ENCODE results near the gene CAMK4.

CAMK4 gene

DNA sequence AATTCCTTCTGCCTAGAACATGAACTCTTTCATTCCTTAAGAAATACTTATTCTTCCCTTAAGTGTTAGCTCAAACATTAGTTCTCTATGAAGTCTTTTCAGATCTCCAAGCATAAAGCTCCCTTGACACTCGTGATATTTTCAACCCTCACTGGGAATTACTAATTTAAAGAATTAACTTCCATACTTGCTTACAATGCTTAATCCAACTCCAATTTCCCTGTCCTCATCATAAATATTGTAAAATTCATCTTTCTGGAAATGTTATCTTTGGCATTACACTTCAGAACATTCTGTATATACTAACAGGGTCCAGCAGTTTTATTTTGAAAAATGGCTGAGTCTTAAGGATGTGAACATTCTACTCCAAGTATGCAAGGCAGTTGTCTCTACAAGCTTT, 280.9 kb downstream of the CAMK4 start:
- no peaks in the 10 kb centered on the region for H3K27me3 ChIP-seq (ENCODE audit: insufficient read depth, low read length)
- no peak overlapping the region for H3K9ac ChIP-seq (ENCODE audit: low read depth, low read length)
- H3K27ac ChIP-seq (ENCODE audit: low read length): no peak overlapping the region
- H3K9me3 ChIP-seq (ENCODE audit: insufficient read depth, low read depth, low read length): no peaks in the 10 kb centered on the region
- no peak overlapping the region for H3K4me3 ChIP-seq (ENCODE audit: low read length)
- peaks cover 43% of the 10 kb centered on the region for H3K36me3 ChIP-seq (ENCODE audit: insufficient read depth, low read depth, low read length)
- peaks cover 11% of the 10 kb centered on the region; the same call in 1 of the 2 replicates for H3K4me1 ChIP-seq (ENCODE audit: insufficient read depth, low read length)

DNA sequence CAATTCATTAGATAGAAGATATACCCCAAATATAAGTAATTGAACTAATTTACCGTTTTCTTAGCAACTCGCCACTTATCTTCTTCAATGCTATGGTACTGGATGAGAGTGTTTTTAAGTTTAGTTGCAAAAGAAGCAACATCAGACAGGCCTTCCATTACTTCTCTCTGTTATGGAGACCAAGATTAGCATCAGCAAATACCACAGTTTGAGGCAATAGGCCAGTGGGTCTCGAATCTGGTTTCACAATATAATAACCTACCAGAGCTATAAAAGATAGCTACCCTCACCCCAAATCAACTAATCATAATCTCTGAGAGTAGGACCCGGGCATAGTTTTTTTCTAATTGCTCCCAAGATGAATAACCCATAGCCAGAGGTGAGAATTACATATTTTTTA, 283.1 kb downstream of the CAMK4 start:
- Histone ChIP-seq H3K36me3 (ENCODE audit: insufficient read depth, low read depth, low read length) (peaks cover 24% of the 10 kb centered on the region; the same call in 1 of the 2 replicates), H3K27me3 (ENCODE audit: insufficient read depth, low read length) (no peaks in the 10 kb centered on the region), H3K9me3 (ENCODE audit: insufficient read depth, low read depth, low read length) (no peaks in the 10 kb centered on the region), H3K4me3 (ENCODE audit: low read length) (no peak overlapping the region), H3K4me1 (ENCODE audit: insufficient read depth, low read length) (peaks cover 22% of the 10 kb centered on the region; the same call in 1 of the 2 replicates), H3K27ac (ENCODE audit: low read length) (no peak overlapping the region), H3K9ac (ENCODE audit: low read depth, low read length) (no peak overlapping the region)

DNA sequence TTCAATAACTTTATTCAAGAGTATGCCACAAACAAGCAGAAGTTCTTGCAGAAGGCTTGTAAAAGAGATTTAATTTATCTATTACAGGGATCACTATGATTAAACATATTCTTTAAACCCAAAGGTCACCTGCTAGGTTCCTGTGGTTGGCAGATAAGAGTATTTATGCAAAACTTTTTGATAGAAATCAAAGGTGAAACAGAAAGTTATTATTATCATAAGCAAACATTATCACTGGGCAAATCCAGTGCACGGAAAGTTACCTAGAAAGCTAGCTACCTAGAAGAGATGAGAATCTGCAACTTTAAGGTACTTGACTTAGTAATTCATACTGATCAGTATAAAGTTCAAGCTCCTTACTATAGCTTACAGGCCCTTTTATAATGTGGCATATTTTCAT, 284.9 kb downstream of the CAMK4 start:
- H3K9ac ChIP-seq (ENCODE audit: low read depth, low read length): no peak overlapping the region; the same call in 1 of the 2 replicates
- H3K27ac ChIP-seq (ENCODE audit: low read length): peak overlapping the region; percentile 14
- peak overlapping the region; percentile 94; the same call in 1 of the 2 replicates for H3K4me3 ChIP-seq (ENCODE audit: low read length)
- H3K27me3 ChIP-seq (ENCODE audit: insufficient read depth, low read length): no peaks in the 10 kb centered on the region
- H3K4me1 ChIP-seq (ENCODE audit: insufficient read depth, low read length): peaks cover 32% of the 10 kb centered on the region; the same call in 1 of the 2 replicates
- no peaks in the 10 kb centered on the region for H3K9me3 ChIP-seq (ENCODE audit: insufficient read depth, low read depth, low read length)
- peaks cover 18% of the 10 kb centered on the region; the same call in 1 of the 2 replicates for H3K36me3 ChIP-seq (ENCODE audit: insufficient read depth, low read depth, low read length)

DNA sequence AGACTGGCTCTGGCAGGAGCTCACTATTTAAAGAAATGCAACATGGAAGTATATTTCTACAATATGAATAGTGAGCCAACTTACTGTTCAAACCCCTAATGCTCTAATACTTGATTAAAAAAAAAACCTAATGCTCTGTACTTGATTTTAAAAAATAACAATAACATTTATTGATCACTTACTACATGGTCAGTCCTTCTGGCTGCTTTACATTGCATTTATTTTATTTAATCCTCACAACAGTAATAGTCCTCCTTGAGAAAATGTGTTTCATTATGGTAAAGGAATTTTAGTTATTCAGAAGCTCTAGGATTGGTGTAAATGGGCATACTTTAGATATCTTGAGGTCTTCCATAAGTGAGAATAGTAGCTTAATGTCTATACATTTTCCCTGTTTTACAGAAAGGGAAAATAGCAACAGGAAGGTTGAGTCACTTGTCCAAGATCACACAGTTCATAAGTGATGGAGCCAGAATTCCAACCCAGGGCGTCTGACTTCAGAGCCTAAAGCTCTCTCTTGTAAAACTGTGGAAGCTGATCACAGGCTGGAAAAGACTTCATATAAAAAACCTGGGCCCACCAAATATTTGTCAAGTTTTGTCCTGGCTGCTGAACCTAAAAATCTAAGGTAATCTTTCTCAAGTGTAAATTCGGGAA, 287.1 kb downstream of the CAMK4 start:
- no peaks in the 10 kb centered on the region for H3K36me3 ChIP-seq (ENCODE audit: insufficient read depth, low read depth, low read length)
- H3K4me1 ChIP-seq (ENCODE audit: insufficient read depth, low read length): peaks cover 34% of the 10 kb centered on the region; the same call in 1 of the 2 replicates
- H3K27ac ChIP-seq (ENCODE audit: low read length): peak overlapping the region; percentile 83

DNA sequence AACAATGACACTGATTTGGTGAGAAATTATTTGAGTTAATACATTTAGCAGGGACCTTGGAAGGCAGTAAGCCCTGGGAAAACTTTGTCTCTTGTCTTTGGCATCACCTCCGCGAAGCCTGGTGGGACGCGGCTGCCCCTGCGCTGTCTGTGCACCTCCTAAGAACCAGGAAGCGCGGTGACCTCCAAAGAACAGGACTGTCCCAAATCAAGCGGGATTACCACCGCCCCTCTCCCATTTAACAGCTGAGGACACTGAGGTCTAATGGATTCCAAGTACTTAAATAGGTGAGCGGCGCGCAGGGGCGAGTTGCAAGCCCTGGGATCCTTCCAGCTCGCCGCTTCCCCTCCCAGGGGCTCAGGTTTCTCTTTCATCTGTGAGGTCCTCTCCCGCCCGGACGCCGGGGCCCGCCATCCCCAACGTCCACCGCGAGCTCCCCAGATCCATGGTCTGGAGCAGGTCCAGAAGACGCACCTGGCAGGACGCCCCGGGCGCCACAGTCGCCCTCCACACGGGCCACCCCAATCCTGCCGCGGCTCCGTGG, 287.7 kb downstream of the CAMK4 start:
- Histone ChIP-seq H3K9ac (ENCODE audit: low read depth, low read length) (peak overlapping the region; percentile 89), H3K4me1 (ENCODE audit: insufficient read depth, low read length) (peaks cover 34% of the 10 kb centered on the region; the same call in 1 of the 2 replicates), H3K27me3 (ENCODE audit: insufficient read depth, low read length) (no peaks in the 10 kb centered on the region), H3K9me3 (ENCODE audit: insufficient read depth, low read depth, low read length) (no peaks in the 10 kb centered on the region), H3K4me3 (ENCODE audit: low read length) (peak overlapping the region; percentile 94), H3K27ac (ENCODE audit: low read length) (peak overlapping the region; percentile 83), H3K36me3 (ENCODE audit: insufficient read depth, low read depth, low read length) (no peaks in the 10 kb centered on the region)

More for the DNA sequence above, 287.1 kb downstream of the CAMK4 start:
- H3K27me3 ChIP-seq (ENCODE audit: insufficient read depth, low read length): no peaks in the 10 kb centered on the region
- H3K4me3 ChIP-seq (ENCODE audit: low read length): peak overlapping the region; percentile 94
- no peaks in the 10 kb centered on the region for H3K9me3 ChIP-seq (ENCODE audit: insufficient read depth, low read depth, low read length)
- H3K9ac ChIP-seq (ENCODE audit: low read depth, low read length): peak overlapping the region; percentile 89; the same call in 1 of the 2 replicates

DNA sequence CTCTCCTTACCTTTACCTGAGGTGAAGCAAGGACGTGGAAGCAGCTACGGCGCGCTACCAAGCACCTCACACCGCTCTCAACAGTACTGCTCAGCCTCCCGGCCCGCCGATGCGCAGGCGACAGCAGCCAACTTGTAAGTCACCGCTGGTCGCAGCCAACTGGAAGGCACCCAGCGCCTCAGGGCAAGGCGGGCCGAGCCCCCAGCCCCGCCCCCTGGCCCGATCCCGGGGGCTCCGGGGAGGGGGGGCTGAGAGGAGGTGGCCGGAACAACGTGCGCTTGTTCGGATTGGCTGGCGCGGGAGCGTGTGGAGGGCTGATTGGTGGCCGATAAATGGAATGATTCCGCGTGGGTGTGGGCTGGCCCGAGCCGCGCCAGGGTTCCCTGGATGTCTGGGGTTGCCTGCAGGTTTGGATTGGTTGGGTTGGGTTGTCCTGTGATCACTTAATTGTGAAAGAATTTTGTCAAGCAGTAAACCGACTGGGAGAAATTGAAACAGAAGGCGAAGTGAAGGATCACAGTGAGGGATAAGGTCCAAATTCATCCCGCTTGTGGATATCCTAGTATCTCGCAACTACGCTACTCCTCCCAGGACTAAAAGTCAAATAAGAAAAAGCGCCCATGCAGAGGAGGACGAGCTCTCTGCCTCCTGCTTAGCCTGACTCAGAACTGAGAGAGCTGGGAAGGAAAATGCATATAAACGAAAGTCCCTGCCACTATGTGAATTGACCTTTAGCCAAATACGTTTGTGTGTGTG, 288.4 kb downstream of the CAMK4 start, which contains the start of gene STARD4:
STARD4 (minus strand) TSS at position 161 of the 756 bp plus-strand sequence. CDS start 5,102 bp downstream, outside the sequence.
- Histone ChIP-seq H3K4me3 (ENCODE audit: low read length) (peak within 1 kb of the TSS; percentile 94), H3K9me3 (ENCODE audit: insufficient read depth, low read depth, low read length) (no peaks in the 10 kb centered on the region), H3K27me3 (ENCODE audit: insufficient read depth, low read length) (no peaks in the 10 kb centered on the region), H3K27ac (ENCODE audit: low read length) (peak within 1 kb of the TSS; percentile 98), H3K4me1 (ENCODE audit: insufficient read depth, low read length) (peaks cover 33% of the 10 kb centered on the region; the same call in 1 of the 2 replicates), H3K36me3 (ENCODE audit: insufficient read depth, low read depth, low read length) (no peaks in the 10 kb centered on the region), H3K9ac (ENCODE audit: low read depth, low read length) (peak within 1 kb of the TSS; percentile 92)

DNA sequence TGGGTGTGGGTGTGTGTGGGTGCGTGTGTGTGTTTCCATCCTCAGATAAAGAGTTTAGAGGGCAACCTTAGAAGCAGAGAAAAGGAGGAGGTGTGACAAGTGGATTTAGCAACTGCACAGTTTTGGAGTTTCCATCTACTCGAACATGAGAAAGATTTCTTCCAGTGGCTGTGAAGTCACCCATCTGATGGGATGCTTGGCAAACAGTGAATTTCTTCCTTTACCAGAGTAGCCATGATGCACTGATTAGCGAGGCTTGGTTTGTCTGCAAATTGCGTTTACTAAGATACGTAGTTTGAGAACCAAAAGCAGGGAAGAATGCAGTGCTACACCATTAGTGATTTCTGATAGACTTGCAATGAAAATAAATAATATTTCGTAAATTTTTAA, 288.9 kb downstream of the CAMK4 start:
- Histone ChIP-seq H3K27ac (ENCODE audit: low read length) (peak overlapping the region; percentile 98), H3K27me3 (ENCODE audit: insufficient read depth, low read length) (no peaks in the 10 kb centered on the region), H3K36me3 (ENCODE audit: insufficient read depth, low read depth, low read length) (no peaks in the 10 kb centered on the region), H3K4me1 (ENCODE audit: insufficient read depth, low read length) (peaks cover 30% of the 10 kb centered on the region; the same call in 1 of the 2 replicates), H3K4me3 (ENCODE audit: low read length) (peak overlapping the region; percentile 94), H3K9ac (ENCODE audit: low read depth, low read length) (peak overlapping the region; percentile 92; the same call in 1 of the 2 replicates), H3K9me3 (ENCODE audit: insufficient read depth, low read depth, low read length) (no peaks in the 10 kb centered on the region)

DNA sequence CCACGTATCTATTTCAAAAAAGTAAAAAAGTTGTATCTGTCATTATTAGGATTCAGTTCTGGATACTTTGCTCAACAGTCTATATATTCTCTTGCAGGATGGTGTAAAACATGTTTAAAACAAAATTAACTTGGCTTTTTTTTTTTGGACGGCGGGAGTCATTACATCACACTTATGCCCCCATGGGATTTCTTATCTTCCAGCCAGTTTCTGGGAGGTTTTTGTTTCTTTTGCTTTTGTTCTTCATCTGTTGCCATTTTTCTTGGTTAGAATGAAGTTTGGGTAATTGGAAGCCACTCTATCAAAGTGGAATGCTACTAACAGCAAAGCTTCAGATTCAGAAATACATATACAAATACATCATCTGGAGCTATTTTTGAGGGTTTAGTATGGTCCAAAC, 289.9 kb downstream of the CAMK4 start:
- Histone ChIP-seq H3K27me3 (ENCODE audit: insufficient read depth, low read length) (no peaks in the 10 kb centered on the region), H3K4me3 (ENCODE audit: low read length) (no peak overlapping the region), H3K9ac (ENCODE audit: low read depth, low read length) (peak overlapping the region; percentile 53; the same call in 1 of the 2 replicates), H3K36me3 (ENCODE audit: insufficient read depth, low read depth, low read length) (no peaks in the 10 kb centered on the region), H3K27ac (ENCODE audit: low read length) (no peak overlapping the region), H3K9me3 (ENCODE audit: insufficient read depth, low read depth, low read length) (no peaks in the 10 kb centered on the region), H3K4me1 (ENCODE audit: insufficient read depth, low read length) (peaks cover 30% of the 10 kb centered on the region; the same call in 1 of the 2 replicates)

DNA sequence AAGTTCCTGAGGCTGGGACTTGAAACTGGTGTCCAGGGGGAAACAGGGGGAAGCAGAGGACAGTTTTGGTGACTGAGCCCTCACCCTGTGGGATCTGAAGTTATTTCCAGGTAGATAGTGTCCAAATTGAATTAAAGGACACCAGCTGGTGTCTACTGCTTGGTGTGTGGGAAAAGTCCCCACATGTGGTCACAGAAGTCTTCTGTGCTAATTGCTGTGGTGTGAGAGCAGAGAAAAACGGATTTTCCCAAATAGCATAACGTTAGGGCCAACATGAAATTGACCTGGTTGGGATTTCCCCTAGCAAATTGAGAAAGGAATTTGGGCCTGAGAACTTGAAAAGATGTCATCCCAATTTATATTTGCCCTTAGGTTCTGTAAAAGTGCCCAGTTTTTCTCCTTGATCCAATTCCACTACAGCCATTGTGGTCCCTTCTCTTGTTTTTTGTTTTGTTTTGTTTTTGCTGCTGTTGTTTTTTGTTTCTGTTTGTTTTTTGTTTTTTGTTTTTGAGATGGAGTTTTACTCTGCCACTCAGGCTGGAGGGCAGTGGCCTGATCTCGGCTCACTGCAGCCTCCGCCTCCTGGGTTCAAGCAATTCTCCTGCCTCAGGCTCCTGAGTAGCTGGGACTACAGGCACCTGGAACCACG, 293.8 kb downstream of the CAMK4 start:
- Histone ChIP-seq H3K9ac (ENCODE audit: low read depth, low read length) (no peak overlapping the region), H3K36me3 (ENCODE audit: insufficient read depth, low read depth, low read length) (no peaks in the 10 kb centered on the region), H3K27ac (ENCODE audit: low read length) (no peak overlapping the region), H3K27me3 (ENCODE audit: insufficient read depth, low read length) (no peaks in the 10 kb centered on the region), H3K4me1 (ENCODE audit: insufficient read depth, low read length) (peaks cover 10% of the 10 kb centered on the region; the same call in 1 of the 2 replicates), H3K9me3 (ENCODE audit: insufficient read depth, low read depth, low read length) (no peaks in the 10 kb centered on the region), H3K4me3 (ENCODE audit: low read length) (no peak overlapping the region)

DNA sequence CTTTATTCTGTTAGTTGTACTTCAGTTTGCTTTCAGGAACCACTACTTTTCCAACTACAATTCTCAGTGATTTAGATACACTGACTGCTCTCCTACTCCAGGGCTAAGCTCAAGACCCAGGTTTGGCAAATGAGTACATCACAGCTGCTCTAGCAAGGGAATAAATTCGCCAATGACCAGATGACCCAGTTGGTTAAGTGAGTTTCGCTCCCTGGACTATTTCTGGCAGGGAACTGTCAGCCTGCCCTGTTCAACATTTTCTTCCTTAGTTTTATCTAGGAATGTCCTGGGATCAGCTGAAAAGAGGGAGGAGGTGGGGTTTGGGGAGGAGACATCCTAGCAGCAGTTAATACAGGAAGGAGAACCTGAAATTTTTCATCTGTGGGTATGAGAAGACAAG, 294.6 kb downstream of the CAMK4 start:
- no peaks in the 10 kb centered on the region for H3K27me3 ChIP-seq (ENCODE audit: insufficient read depth, low read length)
- no peaks in the 10 kb centered on the region for H3K9me3 ChIP-seq (ENCODE audit: insufficient read depth, low read depth, low read length)

DNA sequence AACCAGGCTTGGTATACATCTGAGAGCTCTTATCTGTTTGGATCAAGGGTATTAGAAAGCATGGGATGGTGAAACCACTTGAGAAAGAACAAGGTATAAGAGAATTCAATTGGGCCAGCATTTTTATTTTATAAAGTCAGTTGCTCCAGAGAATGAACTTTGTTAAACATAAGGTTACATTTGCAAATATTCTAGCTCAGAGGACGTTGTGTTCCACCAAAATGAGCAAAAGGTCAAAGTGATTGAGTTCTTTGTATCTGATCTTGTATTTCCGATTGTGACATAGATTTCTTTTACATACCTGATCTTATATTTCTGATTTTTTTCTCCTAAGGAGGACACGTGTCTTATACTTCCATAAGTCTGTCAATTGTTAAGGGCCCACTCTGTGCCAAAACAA, 296.7 kb downstream of the CAMK4 start:
- H3K4me1 ChIP-seq (ENCODE audit: insufficient read depth, low read length): no peaks in the 10 kb centered on the region
- no peaks in the 10 kb centered on the region for H3K27me3 ChIP-seq (ENCODE audit: insufficient read depth, low read length)
- H3K9me3 ChIP-seq (ENCODE audit: insufficient read depth, low read depth, low read length): no peaks in the 10 kb centered on the region
- no peaks in the 10 kb centered on the region for H3K36me3 ChIP-seq (ENCODE audit: insufficient read depth, low read depth, low read length)
- no peak overlapping the region for H3K9ac ChIP-seq (ENCODE audit: low read depth, low read length)
- no peak overlapping the region for H3K4me3 ChIP-seq (ENCODE audit: low read length)
- no peak overlapping the region for H3K27ac ChIP-seq (ENCODE audit: low read length)

More for the DNA sequence above, 294.6 kb downstream of the CAMK4 start:
- H3K9ac ChIP-seq (ENCODE audit: low read depth, low read length): no peak overlapping the region
- H3K36me3 ChIP-seq (ENCODE audit: insufficient read depth, low read depth, low read length): no peaks in the 10 kb centered on the region
- H3K27ac ChIP-seq (ENCODE audit: low read length): no peak overlapping the region
- no peak overlapping the region for H3K4me3 ChIP-seq (ENCODE audit: low read length)
- H3K4me1 ChIP-seq (ENCODE audit: insufficient read depth, low read length): peaks cover 5% of the 10 kb centered on the region; the same call in 1 of the 2 replicates

Data from iPS-20b (cell line).